IPS-15b (cell line): Measurements from ENCODE around the gene THAP4.

Experiments used
- H3K27me3 ChIP-seq: one replicate; pipeline ENCODE4 v1.6.1; 2013; ENCODE audit warnings: low read length; ENCODE audit not compliant: control insufficient read depth, insufficient read depth
- H3K36me3 ChIP-seq: one replicate; pipeline ENCODE4 v1.6.1; 2013; ENCODE audit warnings: low read length; ENCODE audit not compliant: control insufficient read depth, insufficient read depth
- H3K4me1 ChIP-seq: one replicate; pipeline ENCODE4 v1.6.1; 2013; ENCODE audit warnings: mild to moderate bottlenecking, low read length; ENCODE audit not compliant: control insufficient read depth, insufficient read depth
- H3K4me3 ChIP-seq: one replicate; pipeline ENCODE4 v1.5.1; 2013; ENCODE audit warnings: low read depth, low read length
- H3K9ac ChIP-seq: one replicate; pipeline ENCODE4 v1.6.1; 2013; ENCODE audit warnings: low read depth, mild to moderate bottlenecking, low read length
- H3K9me3 ChIP-seq: one replicate; pipeline ENCODE4 v1.6.1; 2013; ENCODE audit warnings: mild to moderate bottlenecking, low read length; ENCODE audit not compliant: control insufficient read depth, insufficient read depth

The THAP4 gene

DNA sequence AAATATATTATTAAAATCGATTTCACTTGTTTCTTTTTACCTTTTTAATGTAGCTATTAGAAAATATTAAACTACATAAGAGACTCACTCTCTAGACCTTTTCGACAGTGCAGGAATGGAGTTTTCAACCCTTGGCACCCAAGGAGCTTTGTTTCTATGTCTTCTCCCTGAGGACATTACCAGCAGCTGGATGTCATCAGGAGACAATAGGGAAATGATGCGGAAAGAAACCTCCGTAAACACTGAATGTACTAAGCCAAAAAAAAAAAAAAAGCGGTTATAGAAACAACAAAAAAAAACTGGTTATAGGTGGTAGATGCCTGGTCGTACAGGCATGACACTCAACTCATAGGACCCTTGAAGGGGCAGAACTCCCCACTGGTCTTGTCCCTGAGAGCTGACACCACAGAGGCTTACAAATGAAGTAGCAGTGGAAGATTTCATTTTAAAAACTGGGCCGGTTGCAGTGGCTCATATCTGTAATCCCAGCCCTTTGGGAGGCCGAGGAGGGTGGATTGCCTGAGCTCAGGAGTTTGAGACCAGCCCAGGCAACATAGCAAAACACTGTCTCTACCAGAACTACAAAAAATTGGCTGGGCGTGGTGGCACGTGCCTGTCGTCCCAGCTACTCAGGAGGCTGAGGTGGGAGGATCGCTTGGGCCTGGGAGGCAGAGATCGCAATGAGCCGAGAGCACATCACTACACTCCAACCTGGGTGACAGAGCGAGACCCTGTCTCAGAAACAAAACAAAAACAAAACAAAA, 23.8 kb downstream of the THAP4 start:
- H3K27me3 ChIP-seq = no peaks in the 10 kb centered on the region
- H3K9me3 ChIP-seq = no peaks in the 10 kb centered on the region
- no peak overlapping the region for H3K4me3 ChIP-seq
- H3K9ac ChIP-seq = no peak overlapping the region
- H3K36me3 ChIP-seq = peaks cover 5% of the 10 kb centered on the region
- no peaks in the 10 kb centered on the region for H3K4me1 ChIP-seq

GRCh38 chr2:241612156-241613016, 24.6 kb downstream of the THAP4 start:
- no peaks in the 10 kb centered on the region for H3K9me3 ChIP-seq
- no peak overlapping the region for H3K4me3 ChIP-seq
- no peak overlapping the region for H3K9ac ChIP-seq
- H3K36me3 ChIP-seq = peaks cover 5% of the 10 kb centered on the region
- no peaks in the 10 kb centered on the region for H3K27me3 ChIP-seq
- H3K4me1 ChIP-seq = no peaks in the 10 kb centered on the region

GRCh38 chr2:241611062-241611461, 25.9 kb downstream of the THAP4 start:
- no peaks in the 10 kb centered on the region for H3K4me1 ChIP-seq
- no peaks in the 10 kb centered on the region for H3K27me3 ChIP-seq
- no peak overlapping the region for H3K4me3 ChIP-seq
- peaks cover 11% of the 10 kb centered on the region for H3K36me3 ChIP-seq
- no peaks in the 10 kb centered on the region for H3K9me3 ChIP-seq
- no peak overlapping the region for H3K9ac ChIP-seq

- Histone ChIP-seq H3K27me3 (no peaks in the 10 kb centered on the region), H3K36me3 (peaks cover 12% of the 10 kb centered on the region), H3K9ac (peak overlapping the region; percentile 81), H3K4me3 (peak overlapping the region; percentile 58), H3K9me3 (no peaks in the 10 kb centered on the region), H3K4me1 (no peaks in the 10 kb centered on the region)
These were observed 26.8 kb downstream of the THAP4 start for GRCh38 chr2:241609859-241610793.

- no peaks in the 10 kb centered on the region for H3K4me1 ChIP-seq
- no peak overlapping the region for H3K4me3 ChIP-seq
- no peaks in the 10 kb centered on the region for H3K27me3 ChIP-seq
- H3K9me3 ChIP-seq = no peaks in the 10 kb centered on the region
- peaks cover 12% of the 10 kb centered on the region for H3K36me3 ChIP-seq
- no peak overlapping the region for H3K9ac ChIP-seq
These were observed 28.1 kb downstream of the THAP4 start for GRCh38 chr2:241608881-241609280.

- H3K4me1 ChIP-seq = no peaks in the 10 kb centered on the region
- peaks cover 17% of the 10 kb centered on the region for H3K36me3 ChIP-seq
- H3K4me3 ChIP-seq = no peak overlapping the region
- H3K9ac ChIP-seq = no peak overlapping the region
- no peaks in the 10 kb centered on the region for H3K27me3 ChIP-seq
- no peaks in the 10 kb centered on the region for H3K9me3 ChIP-seq
These were observed 29.6 kb downstream of the THAP4 start for GRCh38 chr2:241607162-241607885.

- Histone ChIP-seq H3K9me3 (no peaks in the 10 kb centered on the region), H3K9ac (no peak overlapping the region), H3K4me3 (no peak overlapping the region), H3K36me3 (peaks cover 22% of the 10 kb centered on the region), H3K4me1 (no peaks in the 10 kb centered on the region), H3K27me3 (no peaks in the 10 kb centered on the region)
These were observed 30.8 kb downstream of the THAP4 start for GRCh38 chr2:241606186-241606585.

DNA sequence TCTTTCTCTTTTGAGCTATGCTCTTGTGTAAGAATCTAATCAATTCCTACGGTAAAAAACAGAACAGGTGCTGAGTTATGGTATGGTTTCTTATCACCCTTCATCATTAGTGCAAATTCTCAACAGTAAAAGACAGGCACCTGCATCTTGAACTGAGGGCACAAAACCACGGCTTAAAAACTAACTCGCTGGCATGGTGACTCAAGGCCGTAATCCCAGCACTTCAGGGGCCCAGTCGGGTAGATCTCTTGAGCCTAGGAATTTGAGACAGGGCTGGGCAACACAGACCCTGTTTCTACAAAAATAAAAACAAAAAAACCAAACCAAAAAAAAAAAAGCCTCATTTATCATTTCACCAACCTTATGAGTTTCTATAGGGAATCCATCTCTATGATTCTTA, 33.3 kb downstream of the THAP4 start:
- Histone ChIP-seq H3K9ac (no peak overlapping the region), H3K4me1 (no peaks in the 10 kb centered on the region), H3K27me3 (no peaks in the 10 kb centered on the region), H3K9me3 (no peaks in the 10 kb centered on the region), H3K4me3 (no peak overlapping the region), H3K36me3 (peaks cover 29% of the 10 kb centered on the region)

DNA sequence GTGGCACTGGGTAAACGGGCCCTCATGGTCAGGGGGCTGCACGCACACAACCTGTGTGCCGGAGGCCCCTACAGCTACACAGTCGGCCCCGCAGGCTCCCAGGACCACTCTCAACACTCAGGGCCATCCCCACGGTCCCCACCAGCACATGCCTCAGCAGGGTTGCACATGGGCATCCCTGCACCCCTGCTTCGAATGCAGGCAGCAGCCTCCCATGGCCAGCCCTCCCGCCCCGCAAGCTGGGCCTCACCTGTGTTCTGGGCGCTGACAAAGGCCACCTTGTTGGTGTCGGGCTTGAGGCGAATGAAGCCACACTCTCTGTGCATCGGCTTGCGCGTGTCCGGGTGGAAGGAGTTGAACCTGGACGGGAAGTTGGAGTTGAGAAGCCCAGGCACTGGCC, 34.2 kb downstream of the THAP4 start:
- Histone ChIP-seq H3K9me3 (no peaks in the 10 kb centered on the region), H3K4me3 (no peak overlapping the region), H3K27me3 (no peaks in the 10 kb centered on the region), H3K36me3 (peaks cover 27% of the 10 kb centered on the region), H3K9ac (no peak overlapping the region), H3K4me1 (no peaks in the 10 kb centered on the region)

GRCh38 chr2:241601841-241602240, 35.1 kb downstream of the THAP4 start:
- Histone ChIP-seq H3K4me3 (no peak overlapping the region), H3K9me3 (no peaks in the 10 kb centered on the region), H3K27me3 (no peaks in the 10 kb centered on the region), H3K9ac (no peak overlapping the region), H3K36me3 (peaks cover 26% of the 10 kb centered on the region), H3K4me1 (no peaks in the 10 kb centered on the region)

GRCh38 chr2:241599615-241600014, 37.3 kb downstream of the THAP4 start:
- Histone ChIP-seq H3K9me3 (no peaks in the 10 kb centered on the region), H3K36me3 (peaks cover 23% of the 10 kb centered on the region), H3K9ac (no peak overlapping the region), H3K27me3 (no peaks in the 10 kb centered on the region), H3K4me1 (no peaks in the 10 kb centered on the region), H3K4me3 (no peak overlapping the region)
